K562 (cell line): ENCODE measurements around the gene TRNT1. TPM values are rescaled to one million over a fixed set of nuclear protein-coding genes. Genes with fewer than 3 reads are reported as not detected.

ENCODE experiments used
- BACH1 ChIP-seq: fragments of 200-800 bp; sonication (Bioruptor generic); IDR thresholded peaks from 2 replicates; pipeline ENCODE4 v1.6.1; 2016; ENCODE audit warnings: missing genetic modification characterization, missing compliant biosample characterization
- FUS ChIP-seq: fragments of 200-400 bp; formaldehyde crosslinking; optimal IDR thresholded peaks from 2 replicates; pipeline ENCODE3; 2017; ENCODE audit warnings: low read depth, low read length
- HLTF ChIP-seq: fragments of 450-650 bp; IDR thresholded peaks from 2 replicates; pipeline ENCODE4 v1.6.1; 2016
- NR1H2 ChIP-seq: sonication (generic); formaldehyde crosslinking; IDR thresholded peaks from 2 replicates; pipeline ENCODE4 v1.4.0; 2020; ENCODE audit warnings: mild to moderate bottlenecking, missing genetic modification reagents
- PTTG1 ChIP-seq: fragments of 450-650 bp; IDR thresholded peaks from 2 replicates; pipeline ENCODE4 v1.6.1; 2016; ENCODE audit warnings: low read depth, mild to moderate bottlenecking, missing genetic modification characterization, missing compliant biosample characterization
- SMC3 ChIP-seq: conservative IDR thresholded peaks from 2 replicates; pipeline ENCODE4 v1.6.1; 2011; ENCODE audit warnings: low read depth, low read length, improper control_type of control experiment; ENCODE audit not compliant: insufficient read depth
- ZNF134 ChIP-seq: fragments of 250-450 bp; sonication (Bioruptor Pico); conservative IDR thresholded peaks from 2 replicates; pipeline ENCODE4 v1.4.0; 2020
- ZNF644 ChIP-seq: fragments of 200-800 bp; sonication (Bioruptor generic); IDR thresholded peaks from 2 replicates; pipeline ENCODE4 v1.6.1; 2016; ENCODE audit warnings: low read depth, missing genetic modification characterization, missing compliant biosample characterization
- polyA plus RNA-seq, 8 experiments: library from polyadenylated mRNA; depleted of rRNA in 4 of 8; stranded (reverse) in 5 of 8; unstranded in 3 of 8; fragments of >200 nt; fragmentation: Nextera tagmentation in 2 of 8; fragmentation: Illumina TruSeq in 1 of 8; extraction: Ambion mirVana in 2 of 8; extraction: Trizol in 1 of 8; gene quantifications; 2 replicates each; pipeline versions ENCODE4 v1.2.1 to v1.2.3, GENCODE V29; 2011 to 2014; ENCODE audit warnings: inconsistent platforms in 1 of 8, missing spikeins in 1 of 8
- total RNA-seq, 7 experiments: library from RNA; depleted of rRNA in 6 of 7; stranded (reverse); fragments of >200 nt in 6 of 7; fragmentation: Illumina TruSeq in 2 of 7; extraction: Trizol in 2 of 7; gene quantifications; 2 replicates each; pipeline versions ENCODE4 v1.2.1 to v1.2.3, GENCODE V29; 2011 to 2021; ENCODE audit warnings: low replicate concordance in 1 of 7
- TF ChIP-seq, protein P1 (sequence below), 2 experiments: IDR thresholded peaks in 1 of 2; conservative IDR thresholded peaks in 1 of 2; 2 replicates each; pipeline ENCODE4 v1.6.1; 2016; ENCODE audit warnings: low read depth in 2 of 2, mild to moderate bottlenecking in 1 of 2, missing compliant biosample characterization in 1 of 2, missing genetic modification characterization in 1 of 2, moderate library complexity in 1 of 2
- TF ChIP-seq, protein P2 (sequence below), 3 experiments: fragments of 200-800 bp in 1 of 3; fragments of 250-450 bp in 1 of 3; fragments of 450-650 bp in 1 of 3; sonication (Bioruptor Pico) in 1 of 3; sonication (Bioruptor generic) in 1 of 3; formaldehyde crosslinking in 1 of 3; IDR thresholded peaks; 2 replicates each; pipeline versions ENCODE4 v1.6.1 to v1.8.0; 2016 to 2022; ENCODE audit warnings: mild to moderate bottlenecking in 2 of 3, missing genetic modification characterization in 2 of 3, missing compliant biosample characterization in 1 of 3, moderate library complexity in 1 of 3
- TF ChIP-seq, protein P3 (sequence below), 2 experiments: fragments of 200-800 bp in 1 of 2; sonication (Bioruptor generic) in 1 of 2; sonication (generic) in 1 of 2; formaldehyde crosslinking in 1 of 2; IDR thresholded peaks in 1 of 2; conservative IDR thresholded peaks in 1 of 2; 2 replicates each; pipeline versions ENCODE4 v1.5.0 to v1.6.1; 2016 to 2020; ENCODE audit warnings: missing compliant biosample characterization in 1 of 2, missing genetic modification characterization in 1 of 2, missing genetic modification reagents in 1 of 2
- TF ChIP-seq, protein P4 (sequence below), 2 experiments: IDR thresholded peaks; 2 replicates each; pipeline ENCODE4 v1.6.1; 2012; ENCODE audit warnings: improper control_type of control experiment in 2 of 2, low read depth in 2 of 2, low read length in 2 of 2, borderline replicate concordance in 1 of 2
- TF ChIP-seq, protein P5 (sequence below), 2 experiments: fragments of 450-650 bp; conservative IDR thresholded peaks; 2 replicates each; pipeline ENCODE4 v1.6.1; 2017; ENCODE audit warnings: mild to moderate bottlenecking in 2 of 2, moderate library complexity in 2 of 2

TRNT1 gene
- total and polyA plus RNA-seq, 9 of the 15 experiments (the other 6 are each of a cell fraction or from before 2014, with no cell fraction given), result 38.1 to 58.2 (median 47.4) TPM

DNA sequence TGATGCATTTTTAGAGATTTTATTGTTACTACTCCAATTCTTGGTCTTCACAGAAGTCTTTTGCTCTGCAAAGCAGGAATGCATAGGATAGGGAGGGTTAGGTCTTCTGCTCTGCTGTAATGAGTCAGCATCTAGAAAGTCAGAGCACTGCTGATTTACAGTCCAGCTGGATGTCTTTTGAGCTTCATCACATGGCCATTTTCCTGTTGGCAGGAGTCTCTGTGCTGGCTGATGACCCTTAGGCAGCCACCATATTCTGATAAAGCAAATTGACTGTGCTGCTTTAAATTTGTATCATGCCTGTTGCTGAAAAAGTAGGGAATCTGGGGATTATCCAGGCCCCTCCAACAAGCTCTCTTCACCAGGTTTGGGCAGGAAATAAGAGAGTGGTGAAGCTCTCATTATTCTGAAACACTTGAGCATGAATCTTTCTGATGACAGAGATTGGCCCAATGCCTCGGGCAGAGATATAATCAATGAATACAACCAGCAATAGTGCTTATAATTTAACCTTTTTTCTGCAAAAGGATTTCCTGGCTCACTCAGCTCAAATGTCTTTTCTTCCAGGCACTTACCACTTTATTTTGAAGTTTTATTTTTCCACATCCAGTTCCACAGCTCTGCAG is 62.5 kb downstream of the TRNT1 start (continued):
- TF ChIP-seq, protein P1, sequence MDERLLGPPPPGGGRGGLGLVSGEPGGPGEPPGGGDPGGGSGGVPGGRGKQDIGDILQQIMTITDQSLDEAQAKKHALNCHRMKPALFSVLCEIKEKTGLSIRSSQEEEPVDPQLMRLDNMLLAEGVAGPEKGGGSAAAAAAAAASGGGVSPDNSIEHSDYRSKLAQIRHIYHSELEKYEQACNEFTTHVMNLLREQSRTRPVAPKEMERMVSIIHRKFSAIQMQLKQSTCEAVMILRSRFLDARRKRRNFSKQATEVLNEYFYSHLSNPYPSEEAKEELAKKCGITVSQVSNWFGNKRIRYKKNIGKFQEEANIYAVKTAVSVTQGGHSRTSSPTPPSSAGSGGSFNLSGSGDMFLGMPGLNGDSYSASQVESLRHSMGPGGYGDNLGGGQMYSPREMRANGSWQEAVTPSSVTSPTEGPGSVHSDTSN (CRISPR knock-in tag; IDR thresholded peaks at IDR 0.05; ENCODE audit: low read depth), result no peak
- TF ChIP-seq, protein P1 (tag; conservative IDR thresholded peaks at IDR 0.05; ENCODE audit: low read depth), result peak; percentile 97
- TF ChIP-seq BACH1, result peak; percentile 89
- TF ChIP-seq, protein P2, sequence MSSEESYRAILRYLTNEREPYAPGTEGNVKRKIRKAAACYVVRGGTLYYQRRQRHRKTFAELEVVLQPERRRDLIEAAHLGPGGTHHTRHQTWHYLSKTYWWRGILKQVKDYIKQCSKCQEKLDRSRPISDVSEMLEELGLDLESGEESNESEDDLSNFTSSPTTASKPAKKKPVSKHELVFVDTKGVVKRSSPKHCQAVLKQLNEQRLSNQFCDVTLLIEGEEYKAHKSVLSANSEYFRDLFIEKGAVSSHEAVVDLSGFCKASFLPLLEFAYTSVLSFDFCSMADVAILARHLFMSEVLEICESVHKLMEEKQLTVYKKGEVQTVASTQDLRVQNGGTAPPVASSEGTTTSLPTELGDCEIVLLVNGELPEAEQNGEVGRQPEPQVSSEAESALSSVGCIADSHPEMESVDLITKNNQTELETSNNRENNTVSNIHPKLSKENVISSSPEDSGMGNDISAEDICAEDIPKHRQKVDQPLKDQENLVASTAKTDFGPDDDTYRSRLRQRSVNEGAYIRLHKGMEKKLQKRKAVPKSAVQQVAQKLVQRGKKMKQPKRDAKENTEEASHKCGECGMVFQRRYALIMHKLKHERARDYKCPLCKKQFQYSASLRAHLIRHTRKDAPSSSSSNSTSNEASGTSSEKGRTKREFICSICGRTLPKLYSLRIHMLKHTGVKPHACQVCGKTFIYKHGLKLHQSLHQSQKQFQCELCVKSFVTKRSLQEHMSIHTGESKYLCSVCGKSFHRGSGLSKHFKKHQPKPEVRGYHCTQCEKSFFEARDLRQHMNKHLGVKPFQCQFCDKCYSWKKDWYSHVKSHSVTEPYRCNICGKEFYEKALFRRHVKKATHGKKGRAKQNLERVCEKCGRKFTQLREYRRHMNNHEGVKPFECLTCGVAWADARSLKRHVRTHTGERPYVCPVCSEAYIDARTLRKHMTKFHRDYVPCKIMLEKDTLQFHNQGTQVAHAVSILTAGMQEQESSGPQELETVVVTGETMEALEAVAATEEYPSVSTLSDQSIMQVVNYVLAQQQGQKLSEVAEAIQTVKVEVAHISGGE (CRISPR knock-in tag; IDR thresholded peaks at IDR 0.05), result no peak
- TF ChIP-seq, protein P3, sequence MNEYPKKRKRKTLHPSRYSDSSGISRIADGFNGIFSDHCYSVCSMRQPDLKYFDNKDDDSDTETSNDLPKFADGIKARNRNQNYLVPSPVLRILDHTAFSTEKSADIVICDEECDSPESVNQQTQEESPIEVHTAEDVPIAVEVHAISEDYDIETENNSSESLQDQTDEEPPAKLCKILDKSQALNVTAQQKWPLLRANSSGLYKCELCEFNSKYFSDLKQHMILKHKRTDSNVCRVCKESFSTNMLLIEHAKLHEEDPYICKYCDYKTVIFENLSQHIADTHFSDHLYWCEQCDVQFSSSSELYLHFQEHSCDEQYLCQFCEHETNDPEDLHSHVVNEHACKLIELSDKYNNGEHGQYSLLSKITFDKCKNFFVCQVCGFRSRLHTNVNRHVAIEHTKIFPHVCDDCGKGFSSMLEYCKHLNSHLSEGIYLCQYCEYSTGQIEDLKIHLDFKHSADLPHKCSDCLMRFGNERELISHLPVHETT (CRISPR knock-in tag; conservative IDR thresholded peaks at IDR 0.05 in 1 of 2, IDR thresholded peaks at IDR 0.05 in 1 of 2), result peak in 1 of 2 experiments; percentile 52; a peak in 1 of 4 replicates
- TF ChIP-seq ZNF134 (CRISPR knock-in tag), result no peak; the same call in 1 of the 2 replicates
- TF ChIP-seq SMC3, result no peak
- no peak for TF ChIP-seq HLTF
- peak; percentile 62; the same call in 1 of the 2 replicates for TF ChIP-seq ZNF644 (tag)
- TF ChIP-seq PTTG1 (tag), result no peak
- no peak for TF ChIP-seq NR1H2
- TF ChIP-seq, protein P4, sequence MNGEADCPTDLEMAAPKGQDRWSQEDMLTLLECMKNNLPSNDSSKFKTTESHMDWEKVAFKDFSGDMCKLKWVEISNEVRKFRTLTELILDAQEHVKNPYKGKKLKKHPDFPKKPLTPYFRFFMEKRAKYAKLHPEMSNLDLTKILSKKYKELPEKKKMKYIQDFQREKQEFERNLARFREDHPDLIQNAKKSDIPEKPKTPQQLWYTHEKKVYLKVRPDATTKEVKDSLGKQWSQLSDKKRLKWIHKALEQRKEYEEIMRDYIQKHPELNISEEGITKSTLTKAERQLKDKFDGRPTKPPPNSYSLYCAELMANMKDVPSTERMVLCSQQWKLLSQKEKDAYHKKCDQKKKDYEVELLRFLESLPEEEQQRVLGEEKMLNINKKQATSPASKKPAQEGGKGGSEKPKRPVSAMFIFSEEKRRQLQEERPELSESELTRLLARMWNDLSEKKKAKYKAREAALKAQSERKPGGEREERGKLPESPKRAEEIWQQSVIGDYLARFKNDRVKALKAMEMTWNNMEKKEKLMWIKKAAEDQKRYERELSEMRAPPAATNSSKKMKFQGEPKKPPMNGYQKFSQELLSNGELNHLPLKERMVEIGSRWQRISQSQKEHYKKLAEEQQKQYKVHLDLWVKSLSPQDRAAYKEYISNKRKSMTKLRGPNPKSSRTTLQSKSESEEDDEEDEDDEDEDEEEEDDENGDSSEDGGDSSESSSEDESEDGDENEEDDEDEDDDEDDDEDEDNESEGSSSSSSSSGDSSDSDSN (IDR thresholded peaks at IDR 0.05; ENCODE audit: borderline replicate concordance in 1 of 2, low read depth in 2 of 2, low read length in 2 of 2), result no peak
- TF ChIP-seq, protein P5, sequence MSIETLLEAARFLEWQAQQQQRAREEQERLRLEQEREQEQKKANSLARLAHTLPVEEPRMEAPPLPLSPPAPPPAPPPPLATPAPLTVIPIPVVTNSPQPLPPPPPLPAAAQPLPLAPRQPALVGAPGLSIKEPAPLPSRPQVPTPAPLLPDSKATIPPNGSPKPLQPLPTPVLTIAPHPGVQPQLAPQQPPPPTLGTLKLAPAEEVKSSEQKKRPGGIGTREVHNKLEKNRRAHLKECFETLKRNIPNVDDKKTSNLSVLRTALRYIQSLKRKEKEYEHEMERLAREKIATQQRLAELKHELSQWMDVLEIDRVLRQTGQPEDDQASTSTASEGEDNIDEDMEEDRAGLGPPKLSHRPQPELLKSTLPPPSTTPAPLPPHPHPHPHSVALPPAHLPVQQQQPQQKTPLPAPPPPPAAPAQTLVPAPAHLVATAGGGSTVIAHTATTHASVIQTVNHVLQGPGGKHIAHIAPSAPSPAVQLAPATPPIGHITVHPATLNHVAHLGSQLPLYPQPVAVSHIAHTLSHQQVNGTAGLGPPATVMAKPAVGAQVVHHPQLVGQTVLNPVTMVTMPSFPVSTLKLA (conservative IDR thresholded peaks at IDR 0.05), result peak in 1 of 2 experiments; percentile 53; a peak in 1 of 4 replicates
- TF ChIP-seq FUS, result no peak
